GM19372 (cell line): Measurements from ENCODE around the gene RSRC1.
"Not testable (repeated sequence)": the region's sequence is repeated elsewhere in the genome, so short reads cannot be mapped to it uniquely, and the experiment has no call there.

Experiments
- ATAC-seq: cut with Tn5 transposase; IDR thresholded peaks from one replicate; pipeline ENCODE4 v1.9.1; 2021; ENCODE audit warnings: mild to moderate bottlenecking, low read depth, moderate library complexity; ENCODE audit not compliant: unreplicated experiment

RSRC1 gene, protein sequence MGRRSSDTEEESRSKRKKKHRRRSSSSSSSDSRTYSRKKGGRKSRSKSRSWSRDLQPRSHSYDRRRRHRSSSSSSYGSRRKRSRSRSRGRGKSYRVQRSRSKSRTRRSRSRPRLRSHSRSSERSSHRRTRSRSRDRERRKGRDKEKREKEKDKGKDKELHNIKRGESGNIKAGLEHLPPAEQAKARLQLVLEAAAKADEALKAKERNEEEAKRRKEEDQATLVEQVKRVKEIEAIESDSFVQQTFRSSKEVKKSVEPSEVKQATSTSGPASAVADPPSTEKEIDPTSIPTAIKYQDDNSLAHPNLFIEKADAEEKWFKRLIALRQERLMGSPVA

DNA sequence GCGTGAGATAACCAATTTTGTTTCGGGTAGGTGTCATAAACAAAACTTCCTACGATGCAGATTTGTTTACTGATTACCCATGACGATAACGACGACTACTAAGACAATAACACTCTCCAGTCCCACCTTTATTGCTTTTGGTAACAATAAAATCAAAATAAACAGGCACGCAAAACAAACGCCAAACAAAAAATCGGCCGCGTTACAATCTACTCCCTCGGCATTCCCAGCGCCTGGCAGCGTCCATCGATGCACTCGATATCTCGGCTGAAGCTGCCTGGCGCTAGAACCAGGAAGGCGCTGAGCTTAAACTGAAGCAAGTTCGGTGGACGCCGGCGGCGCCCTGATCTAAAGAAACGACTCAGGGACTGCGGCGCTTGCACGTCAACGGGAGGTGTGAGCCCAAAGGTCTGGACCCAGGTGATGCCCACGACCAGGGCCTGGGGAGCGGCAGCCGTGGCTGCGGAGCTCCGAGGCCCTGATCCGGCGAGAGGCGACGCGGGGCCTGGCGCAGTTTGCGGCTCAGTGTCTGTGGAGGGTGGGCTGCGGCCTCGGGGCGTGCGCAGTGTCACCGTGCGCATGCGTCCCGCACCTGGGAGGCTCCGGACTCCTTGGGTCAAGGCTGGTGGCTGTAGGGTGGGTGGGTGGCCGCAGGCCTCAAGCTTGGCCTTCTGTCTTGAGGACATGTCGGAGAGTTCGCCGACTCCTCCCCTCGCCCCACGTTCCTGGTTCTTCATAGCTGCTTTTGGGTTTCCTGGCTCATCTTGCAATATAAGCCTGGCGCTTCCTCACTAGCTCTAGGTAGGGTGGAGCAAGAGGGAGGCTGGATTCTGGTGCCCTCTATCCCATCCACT, at the start of gene RSRC1:
Gene RSRC1 (plus strand): TSS at position 286 of the 854 bp plus-strand sequence. CDS start 12,016 bp downstream, outside the sequence.
- peak; percentile 83 for ATAC-seq

DNA sequence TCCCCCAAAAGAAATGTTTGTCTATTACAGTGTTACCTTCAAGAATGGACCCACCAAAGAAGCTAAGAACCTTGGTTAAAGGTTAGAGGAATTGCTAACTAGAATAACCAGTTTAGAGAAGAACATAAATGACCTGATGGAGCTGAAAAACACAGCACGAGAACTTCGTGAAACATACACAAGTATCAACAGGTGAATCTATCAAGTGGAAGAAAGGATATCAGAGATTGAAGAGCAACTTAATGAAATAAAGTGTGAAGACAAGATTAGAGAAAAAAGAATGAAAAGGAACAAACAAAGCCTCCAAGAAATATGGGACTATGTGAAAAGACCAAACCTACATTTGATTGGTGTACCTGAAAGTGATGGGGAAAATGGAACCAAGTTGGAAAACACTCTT, 44.3 kb upstream of the RSRC1 start:
- ATAC-seq, result not testable (repeated sequence)

DNA sequence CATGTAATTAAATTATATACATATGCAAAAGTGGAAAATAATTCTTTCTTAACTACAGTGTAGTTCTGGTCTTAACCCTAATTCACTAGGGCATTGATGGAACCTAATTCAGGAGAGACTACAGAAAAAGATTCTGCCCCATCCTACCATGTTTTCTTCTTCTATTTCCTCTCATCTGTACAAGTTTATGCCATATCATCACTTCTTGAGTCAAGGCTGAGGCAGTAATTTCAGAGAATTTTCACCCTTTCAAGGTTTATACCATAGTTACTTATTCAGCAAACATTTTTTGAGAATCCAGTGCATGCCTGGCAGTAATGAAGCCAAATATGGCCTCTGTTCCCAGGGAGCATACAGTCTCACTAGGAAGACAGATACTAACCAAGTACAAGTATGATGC, 37.1 kb upstream of the RSRC1 start:
- no peak for ATAC-seq

DNA sequence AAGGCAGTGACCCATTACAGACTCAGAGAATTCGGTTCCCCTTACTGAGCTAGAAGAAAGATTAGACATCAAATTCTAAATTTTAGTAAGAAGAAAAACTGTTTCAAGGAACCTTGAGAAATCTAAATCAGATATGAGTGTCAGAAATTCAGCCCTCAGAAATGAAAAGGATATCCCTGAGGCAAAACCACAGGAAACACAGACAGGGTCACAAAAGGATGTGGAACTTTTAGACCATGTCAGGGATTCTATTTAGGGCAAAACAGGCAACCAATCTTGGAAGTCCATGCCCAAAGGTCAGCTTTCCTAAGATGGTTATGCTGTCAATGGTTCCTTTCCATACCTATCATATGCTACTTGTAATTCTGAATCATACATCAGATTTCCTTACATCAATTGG, 35.3 kb upstream of the RSRC1 start:
- ATAC-seq, result no peak

DNA sequence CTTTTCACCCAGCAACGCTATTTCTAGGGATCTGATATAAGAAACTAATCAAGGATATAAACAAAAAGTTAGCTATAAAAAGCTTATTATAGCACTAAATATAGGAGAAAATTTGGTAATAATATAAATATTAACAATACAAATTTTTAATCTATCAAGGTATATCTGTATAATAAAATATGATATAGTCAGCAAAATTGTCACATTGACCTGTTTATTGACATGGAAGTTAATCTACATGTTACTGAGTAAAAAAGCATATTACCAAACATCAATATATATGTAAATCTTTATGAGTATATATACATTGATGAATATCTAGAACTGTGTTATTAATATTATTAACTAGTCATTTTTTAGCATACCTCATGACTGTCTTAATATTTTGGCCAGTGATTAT, 30.3 kb upstream of the RSRC1 start:
- ATAC-seq, result no peak

DNA sequence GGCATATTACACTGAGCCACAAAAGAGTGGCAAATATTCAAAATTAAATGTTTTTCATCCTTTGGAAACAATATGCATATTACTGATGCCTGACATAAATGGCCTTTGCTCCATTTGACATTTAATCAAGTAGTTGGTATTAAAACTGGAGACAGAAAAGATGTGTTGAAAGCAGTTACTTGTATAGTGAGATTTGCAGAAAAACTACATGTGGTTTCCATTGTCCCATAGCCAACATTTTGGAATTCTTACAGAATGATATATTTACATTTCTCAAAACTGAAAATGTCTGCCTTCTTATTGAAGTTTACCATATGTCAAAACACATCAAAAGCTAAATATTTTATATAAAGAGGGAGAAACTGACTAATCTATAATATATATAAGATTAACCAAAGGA, 25.2 kb upstream of the RSRC1 start:
- no peak for ATAC-seq

DNA sequence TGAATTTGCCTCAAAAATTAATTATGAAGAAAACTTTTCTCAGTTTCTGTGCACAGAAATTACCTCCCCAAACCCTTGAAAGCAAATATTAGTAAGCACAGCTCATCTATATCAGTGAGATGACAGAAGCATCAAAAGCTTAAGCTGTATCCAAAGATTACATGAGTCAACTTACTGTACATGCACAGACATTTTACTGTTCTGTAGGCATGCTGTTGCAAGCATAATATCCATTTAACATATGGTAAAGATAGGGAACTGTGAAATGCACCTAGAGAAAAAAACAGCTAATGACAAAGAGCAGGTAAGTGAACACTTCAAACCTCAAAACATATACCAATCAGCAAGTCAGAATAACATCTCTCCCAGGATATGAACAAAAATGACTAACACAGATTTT, 24.5 kb upstream of the RSRC1 start:
- no peak for ATAC-seq

DNA sequence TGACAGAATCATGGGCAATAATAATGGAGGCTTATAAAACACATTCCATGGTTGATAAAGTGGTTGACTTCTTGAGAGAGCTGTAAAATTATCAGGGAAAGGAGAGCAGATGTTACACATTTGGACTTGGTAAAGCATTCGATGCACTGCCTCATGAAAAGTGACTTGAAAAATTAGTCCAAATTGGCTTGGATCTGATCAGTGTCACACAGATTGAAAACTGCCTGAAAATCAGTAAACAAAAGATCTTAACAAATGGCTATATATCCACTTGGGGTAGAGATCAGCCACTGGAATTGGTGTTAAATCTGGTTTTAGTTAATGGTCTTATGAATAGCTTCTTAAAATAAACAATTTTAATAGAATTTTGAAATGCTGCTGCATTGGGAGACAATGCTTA, 24.0 kb upstream of the RSRC1 start:
- ATAC-seq, result no peak

DNA sequence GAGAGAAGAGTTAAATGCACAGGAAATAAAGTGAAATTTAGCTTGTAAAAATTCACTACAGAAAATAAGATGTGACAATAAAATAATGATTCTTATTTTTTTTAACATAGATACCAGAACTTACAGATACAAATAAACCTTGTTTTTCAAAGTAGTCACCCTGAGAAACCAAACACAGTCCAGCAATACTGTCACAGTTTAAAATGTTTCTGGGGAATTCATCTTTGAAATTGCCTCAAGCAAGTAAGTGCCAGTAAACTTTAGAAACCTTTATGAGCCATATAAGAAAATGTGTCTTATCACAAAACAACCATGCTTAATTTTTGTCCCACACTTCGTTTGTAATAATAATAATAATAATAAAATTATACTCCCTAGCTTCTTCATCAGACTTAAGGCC, 23.5 kb upstream of the RSRC1 start:
- ATAC-seq, result no peak

DNA sequence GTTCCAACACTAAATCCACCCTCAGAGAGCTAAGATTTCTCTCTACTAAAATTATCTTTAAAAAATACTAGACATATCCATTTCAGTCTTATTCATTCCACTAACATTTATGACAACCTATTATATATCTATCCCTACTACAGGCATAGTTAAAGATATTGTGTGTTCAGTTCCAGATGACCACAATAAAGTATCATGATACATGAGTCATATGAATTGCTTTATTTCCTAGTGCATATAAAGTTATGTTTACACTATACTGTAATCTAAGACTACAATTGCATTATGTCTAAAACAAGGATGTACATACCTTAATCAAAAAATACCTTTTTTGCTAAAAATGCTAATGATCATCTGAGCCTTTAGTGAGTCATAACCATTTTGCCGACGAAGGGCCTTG, 23.1 kb upstream of the RSRC1 start:
- ATAC-seq, result no peak

DNA sequence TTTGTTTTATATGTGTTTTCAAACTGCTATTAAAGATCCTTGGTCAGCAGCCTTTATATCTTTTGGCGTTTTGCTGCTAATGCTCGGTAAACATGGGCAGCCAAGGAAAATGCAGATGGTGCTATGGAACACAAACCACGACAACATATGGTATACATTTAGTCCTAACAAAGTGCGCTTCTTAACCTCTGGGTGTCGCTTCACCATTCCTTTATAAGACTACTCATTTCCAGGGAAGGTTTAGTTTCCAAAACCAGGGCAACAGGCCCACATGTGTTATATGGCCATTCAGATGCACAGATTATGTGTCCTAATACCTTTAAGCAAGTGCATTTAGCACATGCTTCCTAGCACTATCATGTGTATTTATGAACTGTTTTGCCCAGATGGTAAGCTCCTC, 18.4 kb upstream of the RSRC1 start:
- no peak for ATAC-seq

DNA sequence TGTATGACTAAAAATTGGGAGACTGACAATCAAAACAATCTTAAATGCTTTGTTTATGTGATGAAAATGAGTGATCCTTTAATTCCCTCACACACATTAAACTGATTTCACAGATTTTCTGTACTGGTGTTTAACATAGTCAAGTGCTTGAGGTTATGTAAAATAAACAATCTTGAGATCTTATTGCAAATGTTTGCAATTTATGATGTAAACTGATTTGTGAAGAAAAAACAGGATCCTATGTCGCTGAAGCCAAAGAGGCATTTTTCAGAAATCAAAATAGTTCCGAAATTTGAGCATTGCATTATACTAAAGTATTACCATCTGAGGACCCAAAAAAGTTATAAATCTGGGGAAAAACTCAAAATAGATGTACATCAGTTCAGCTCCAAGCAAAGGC, 16.4 kb upstream of the RSRC1 start:
- ATAC-seq, result no peak

DNA sequence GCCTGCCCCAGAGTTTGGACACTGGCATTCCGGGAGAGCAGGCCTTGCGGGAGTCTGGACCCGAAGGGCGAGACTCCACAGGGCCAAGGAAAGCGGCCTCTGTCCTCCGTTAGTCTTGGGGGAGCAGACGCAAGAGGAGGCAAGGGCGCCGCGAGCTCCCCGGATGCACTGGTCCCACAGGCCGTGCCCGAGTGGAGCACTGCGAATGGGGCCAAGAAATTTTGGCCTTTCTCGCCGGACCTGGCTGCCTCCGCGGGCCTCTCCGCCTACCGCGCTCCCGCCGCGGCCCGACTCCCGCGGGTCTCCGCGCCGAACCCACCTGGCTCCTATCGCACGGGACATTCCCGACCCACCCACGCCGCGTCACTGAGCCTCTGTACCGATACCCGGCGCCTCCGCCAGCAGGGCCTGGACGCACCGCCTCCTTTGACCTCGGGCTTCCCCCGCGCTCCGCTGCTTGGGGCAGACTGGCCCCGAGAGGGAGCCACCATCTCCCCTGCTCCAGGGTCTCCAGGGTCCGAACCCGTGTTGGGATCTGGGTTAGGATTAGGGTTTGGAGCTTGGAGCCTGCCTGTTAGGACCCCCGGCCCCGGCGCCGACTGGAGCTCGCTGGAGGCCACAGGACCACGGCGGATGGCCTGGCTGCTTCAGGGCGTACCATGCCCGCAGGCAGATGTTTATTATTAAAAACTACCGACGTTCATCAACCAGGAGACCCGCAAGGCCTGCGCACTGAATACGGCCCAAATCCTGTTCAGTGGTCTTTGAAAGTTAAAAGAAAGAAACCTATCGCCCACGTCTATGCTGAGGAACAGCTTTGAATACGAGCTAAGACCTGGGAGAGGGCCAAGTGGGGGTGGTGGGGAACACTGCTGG, 15.4 kb upstream of the RSRC1 start:
- ATAC-seq, result no peak

DNA sequence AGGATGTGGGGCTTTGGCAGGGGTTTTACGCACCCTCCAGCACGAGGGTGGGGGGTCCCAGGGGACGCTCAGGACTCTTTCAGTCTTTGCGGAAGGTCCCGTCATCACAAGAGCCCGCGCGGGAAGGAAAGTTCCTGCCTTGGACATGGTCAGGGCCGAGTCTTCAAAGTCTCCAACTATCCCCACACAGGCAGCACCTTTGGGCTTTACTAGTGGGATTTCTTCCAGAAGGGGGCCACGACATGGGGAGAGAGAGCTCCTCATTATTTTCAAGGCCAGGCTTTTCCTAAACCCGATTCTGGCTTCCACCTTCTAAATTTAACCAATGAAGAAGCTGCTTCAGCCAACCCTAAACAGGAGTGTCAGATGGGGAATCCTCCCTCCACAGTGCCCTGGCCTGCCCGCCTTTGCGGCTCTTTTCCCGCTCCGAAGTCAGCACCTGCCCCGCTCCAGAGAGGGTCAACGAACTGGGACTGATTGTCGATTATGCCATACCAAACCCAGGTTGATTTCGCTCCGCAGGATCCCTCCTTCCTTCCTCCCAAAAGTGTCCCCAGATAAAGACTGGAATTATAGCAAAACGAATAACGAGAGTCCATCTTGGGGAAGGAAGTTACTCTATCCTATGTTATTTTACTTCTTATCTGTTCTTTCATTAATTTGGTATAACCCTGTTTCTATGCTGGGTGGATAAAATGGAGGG, 14.6 kb upstream of the RSRC1 start:
- no peak for ATAC-seq

DNA sequence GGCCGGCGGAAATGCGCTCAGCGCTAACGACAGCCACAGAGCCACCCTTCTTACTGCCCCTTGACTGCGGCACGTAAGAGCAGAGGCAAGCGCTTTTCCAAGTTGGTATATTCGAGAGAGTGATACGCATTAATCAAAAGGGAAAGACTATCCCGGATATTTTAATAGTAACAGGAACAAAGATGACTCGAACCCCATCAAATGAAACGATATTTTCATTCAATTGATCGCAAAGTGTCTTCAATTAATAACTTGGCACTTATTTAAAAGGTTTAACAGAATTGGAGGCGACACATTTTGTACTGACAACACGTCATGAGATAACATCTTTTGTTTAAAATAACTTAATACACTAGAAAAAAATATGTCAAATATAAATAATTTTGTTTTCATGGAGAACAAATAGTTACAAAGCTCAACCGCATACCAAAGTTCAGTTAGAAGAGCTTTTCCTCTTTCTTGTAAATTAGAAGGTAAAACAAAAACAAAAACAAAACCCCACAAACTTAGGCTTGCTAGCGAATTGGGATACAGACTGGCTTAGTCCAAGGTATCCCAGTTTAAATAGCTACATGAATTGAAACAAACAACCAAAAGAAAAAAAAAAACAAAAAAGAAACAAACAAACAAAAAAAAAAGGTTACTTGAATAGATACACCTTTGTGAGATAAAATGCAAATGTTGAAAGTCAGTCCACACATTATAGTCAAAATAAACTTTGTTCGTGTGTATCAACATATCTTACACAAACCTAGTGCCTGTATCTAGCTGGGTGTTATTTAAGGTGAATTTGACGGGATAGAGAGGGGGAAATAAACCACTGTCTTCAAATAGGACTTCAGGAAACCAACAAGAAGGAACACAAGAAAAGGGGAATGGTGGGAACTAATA, 13.8 kb upstream of the RSRC1 start:
- no peak for ATAC-seq

DNA sequence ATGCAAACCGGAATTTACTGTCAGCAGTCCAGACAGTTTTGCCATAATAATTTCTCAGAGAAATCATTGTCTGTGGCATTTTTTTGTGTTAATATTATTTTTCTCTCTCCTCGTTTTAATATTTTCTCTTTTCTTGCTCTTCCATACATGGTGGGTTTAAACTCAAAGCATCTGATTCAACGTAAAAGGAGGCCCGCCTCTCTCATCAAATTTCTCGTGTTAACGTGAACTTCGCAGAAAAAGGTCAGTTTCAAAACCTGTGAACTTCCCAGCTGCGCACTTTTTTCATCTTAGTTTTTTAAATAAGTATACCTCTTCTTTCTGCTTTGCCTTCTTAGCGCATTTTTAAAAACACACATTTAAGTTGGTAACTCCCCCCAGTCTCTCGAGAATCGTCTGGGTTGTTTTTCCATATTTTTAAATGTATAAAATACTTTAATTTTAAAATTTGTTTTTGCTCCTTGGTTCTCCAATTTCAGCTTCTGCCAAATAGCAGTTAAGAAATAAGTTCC, 12.8 kb upstream of the RSRC1 start:
- ATAC-seq, result no peak

DNA sequence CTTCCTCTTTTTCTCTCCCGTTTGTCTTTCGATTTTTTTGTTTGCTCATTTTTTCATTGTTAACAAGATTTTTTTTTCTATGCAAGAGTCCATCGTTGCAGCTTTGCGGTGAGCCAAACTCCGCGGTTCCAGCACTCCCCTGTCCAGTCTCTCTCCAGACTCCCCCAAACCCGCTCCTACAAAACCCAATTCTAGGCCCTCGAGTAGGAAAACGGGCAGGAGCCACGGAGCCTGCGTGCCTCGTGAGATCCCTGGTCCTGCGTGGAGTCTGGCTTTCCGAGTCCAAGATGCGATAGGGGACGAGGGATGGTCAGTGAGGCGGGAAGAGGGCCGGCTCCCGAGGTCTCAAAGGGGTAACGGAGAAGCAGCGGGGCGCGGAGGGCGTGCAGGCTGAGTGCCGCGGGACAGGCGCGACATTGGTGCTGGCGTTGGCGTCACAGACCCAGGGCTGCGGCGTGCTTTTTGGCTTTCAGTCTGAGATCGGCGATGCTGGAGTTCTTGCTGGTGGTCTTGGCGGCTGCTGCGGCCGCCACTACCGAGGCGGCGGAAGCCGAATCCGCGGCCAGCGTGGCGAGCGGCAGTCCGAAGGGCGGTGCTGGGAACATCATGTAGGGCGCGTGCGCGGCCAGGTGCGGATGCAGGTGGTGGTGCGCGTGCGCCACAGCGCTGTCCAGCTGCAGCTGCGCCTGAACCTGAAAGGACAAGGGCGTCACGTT, 12.1 kb upstream of the RSRC1 start:
- peak; percentile 95 for ATAC-seq

DNA sequence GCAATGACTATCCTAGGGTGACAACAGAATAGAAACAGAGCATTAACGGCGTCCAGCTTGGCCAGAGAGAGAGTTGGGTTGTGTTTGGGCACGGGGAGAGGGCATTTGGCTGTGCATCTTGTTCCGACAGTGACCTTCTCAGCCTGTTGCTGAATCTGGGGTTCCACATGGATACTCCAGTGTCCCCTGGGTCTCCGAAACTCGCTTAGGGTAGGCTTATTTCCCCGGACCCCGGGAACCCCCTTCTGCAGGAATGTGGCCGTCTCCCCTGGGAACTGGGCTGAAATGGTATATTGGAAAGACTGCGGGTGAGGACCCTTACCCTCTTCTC, 11.6 kb upstream of the RSRC1 start:
- no peak for ATAC-seq
